Liver (tissue), 3 donors: Measurements from ENCODE around the gene KIRREL3.

Source experiments
- FOXA1 ChIP-seq: IDR thresholded peaks from 2 replicates; pipeline ENCODE4 v1.6.1; 2016; ENCODE audit warnings: antibody characterized with exemption
- GABPA ChIP-seq, 2 donors: IDR thresholded peaks in 1 of 2; conservative IDR thresholded peaks in 1 of 2; 2 replicates each; pipeline ENCODE4 v1.6.1; 2016; ENCODE audit warnings: antibody characterized with exemption in 2 of 2, mild to moderate bottlenecking in 1 of 2, moderate library complexity in 1 of 2
- HNF4A ChIP-seq, 2 donors: conservative IDR thresholded peaks; 2 replicates each; pipeline ENCODE4 v1.6.1; 2016; ENCODE audit warnings: antibody characterized with exemption in 2 of 2, mild to moderate bottlenecking in 2 of 2
- HNF4G ChIP-seq: IDR thresholded peaks from 2 replicates; pipeline ENCODE4 v1.6.1; 2016; ENCODE audit warnings: antibody characterized with exemption
- RAD21 ChIP-seq, 2 donors: IDR thresholded peaks; 2 replicates each; pipeline ENCODE4 v1.6.1; 2016; ENCODE audit warnings: antibody characterized with exemption in 2 of 2, mild to moderate bottlenecking in 2 of 2
- RXRA ChIP-seq, 2 donors: IDR thresholded peaks; 2 replicates each; pipeline ENCODE4 v1.6.1; 2017 to 2018; ENCODE audit warnings: antibody characterized with exemption in 2 of 2, mild to moderate bottlenecking in 1 of 2
- SP1 ChIP-seq: IDR thresholded peaks from 2 replicates; pipeline ENCODE4 v1.6.1; 2018; ENCODE audit warnings: antibody characterized with exemption, mild to moderate bottlenecking
- TAF1 ChIP-seq: conservative IDR thresholded peaks from 2 replicates; pipeline ENCODE4 v1.6.1; 2016; ENCODE audit warnings: antibody characterized with exemption, mild to moderate bottlenecking
- TF ChIP-seq, protein P1 (sequence below): fragments of 150-350 bp; IDR thresholded peaks from 2 replicates; pipeline ENCODE4 v1.5.1; 2017; ENCODE audit warnings: improper control_type of control experiment, low read depth, low read length; ENCODE audit not compliant: missing input control
- TF ChIP-seq, protein P2 (sequence below): IDR thresholded peaks from 2 replicates; pipeline ENCODE4 v1.6.1; 2016; ENCODE audit warnings: antibody characterized with exemption, mild to moderate bottlenecking
- TF ChIP-seq, protein P3 (sequence below): IDR thresholded peaks from 2 replicates; pipeline ENCODE4 v1.6.1; 2016; ENCODE audit warnings: antibody characterized with exemption
- donor health status: healthy.
- donor health status: healthy.

DNA sequence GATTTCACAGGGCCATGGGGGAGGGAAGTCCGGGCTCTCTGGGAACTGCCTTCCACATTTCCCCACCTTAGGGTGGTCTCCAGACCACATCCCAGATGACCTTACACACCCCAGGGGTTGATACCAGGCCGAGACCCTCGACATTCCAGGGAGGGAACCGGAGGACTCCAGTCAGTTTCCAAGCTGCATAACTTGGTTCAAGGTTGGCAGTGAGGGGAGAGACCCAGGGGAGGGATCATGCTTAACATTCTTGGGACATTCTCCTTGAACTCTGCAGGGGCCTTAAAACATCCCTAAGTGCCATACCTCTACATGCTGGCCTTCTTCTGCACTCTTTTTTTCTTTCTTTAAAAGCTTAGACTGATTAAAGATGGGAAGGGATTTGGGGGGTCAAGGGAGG lies 394.1 kb downstream of the KIRREL3 start:
- TF ChIP-seq HNF4A (conservative IDR thresholded peaks at IDR 0.05) (no peak), RAD21 (IDR thresholded peaks at IDR 0.05) (no peak), FOXA1 (no peak), RXRA (IDR thresholded peaks at IDR 0.05) (no peak), GABPA (IDR thresholded peaks at IDR 0.05 in 1 of 2, conservative IDR thresholded peaks at IDR 0.05 in 1 of 2) (no peak), TAF1 (no peak), SP1 (no peak), HNF4G (no peak)
- TF ChIP-seq, protein P1, sequence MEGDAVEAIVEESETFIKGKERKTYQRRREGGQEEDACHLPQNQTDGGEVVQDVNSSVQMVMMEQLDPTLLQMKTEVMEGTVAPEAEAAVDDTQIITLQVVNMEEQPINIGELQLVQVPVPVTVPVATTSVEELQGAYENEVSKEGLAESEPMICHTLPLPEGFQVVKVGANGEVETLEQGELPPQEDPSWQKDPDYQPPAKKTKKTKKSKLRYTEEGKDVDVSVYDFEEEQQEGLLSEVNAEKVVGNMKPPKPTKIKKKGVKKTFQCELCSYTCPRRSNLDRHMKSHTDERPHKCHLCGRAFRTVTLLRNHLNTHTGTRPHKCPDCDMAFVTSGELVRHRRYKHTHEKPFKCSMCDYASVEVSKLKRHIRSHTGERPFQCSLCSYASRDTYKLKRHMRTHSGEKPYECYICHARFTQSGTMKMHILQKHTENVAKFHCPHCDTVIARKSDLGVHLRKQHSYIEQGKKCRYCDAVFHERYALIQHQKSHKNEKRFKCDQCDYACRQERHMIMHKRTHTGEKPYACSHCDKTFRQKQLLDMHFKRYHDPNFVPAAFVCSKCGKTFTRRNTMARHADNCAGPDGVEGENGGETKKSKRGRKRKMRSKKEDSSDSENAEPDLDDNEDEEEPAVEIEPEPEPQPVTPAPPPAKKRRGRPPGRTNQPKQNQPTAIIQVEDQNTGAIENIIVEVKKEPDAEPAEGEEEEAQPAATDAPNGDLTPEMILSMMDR: no peak
- TF ChIP-seq, protein P2, sequence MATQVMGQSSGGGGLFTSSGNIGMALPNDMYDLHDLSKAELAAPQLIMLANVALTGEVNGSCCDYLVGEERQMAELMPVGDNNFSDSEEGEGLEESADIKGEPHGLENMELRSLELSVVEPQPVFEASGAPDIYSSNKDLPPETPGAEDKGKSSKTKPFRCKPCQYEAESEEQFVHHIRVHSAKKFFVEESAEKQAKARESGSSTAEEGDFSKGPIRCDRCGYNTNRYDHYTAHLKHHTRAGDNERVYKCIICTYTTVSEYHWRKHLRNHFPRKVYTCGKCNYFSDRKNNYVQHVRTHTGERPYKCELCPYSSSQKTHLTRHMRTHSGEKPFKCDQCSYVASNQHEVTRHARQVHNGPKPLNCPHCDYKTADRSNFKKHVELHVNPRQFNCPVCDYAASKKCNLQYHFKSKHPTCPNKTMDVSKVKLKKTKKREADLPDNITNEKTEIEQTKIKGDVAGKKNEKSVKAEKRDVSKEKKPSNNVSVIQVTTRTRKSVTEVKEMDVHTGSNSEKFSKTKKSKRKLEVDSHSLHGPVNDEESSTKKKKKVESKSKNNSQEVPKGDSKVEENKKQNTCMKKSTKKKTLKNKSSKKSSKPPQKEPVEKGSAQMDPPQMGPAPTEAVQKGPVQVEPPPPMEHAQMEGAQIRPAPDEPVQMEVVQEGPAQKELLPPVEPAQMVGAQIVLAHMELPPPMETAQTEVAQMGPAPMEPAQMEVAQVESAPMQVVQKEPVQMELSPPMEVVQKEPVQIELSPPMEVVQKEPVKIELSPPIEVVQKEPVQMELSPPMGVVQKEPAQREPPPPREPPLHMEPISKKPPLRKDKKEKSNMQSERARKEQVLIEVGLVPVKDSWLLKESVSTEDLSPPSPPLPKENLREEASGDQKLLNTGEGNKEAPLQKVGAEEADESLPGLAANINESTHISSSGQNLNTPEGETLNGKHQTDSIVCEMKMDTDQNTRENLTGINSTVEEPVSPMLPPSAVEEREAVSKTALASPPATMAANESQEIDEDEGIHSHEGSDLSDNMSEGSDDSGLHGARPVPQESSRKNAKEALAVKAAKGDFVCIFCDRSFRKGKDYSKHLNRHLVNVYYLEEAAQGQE: no peak
- TF ChIP-seq, protein P3, sequence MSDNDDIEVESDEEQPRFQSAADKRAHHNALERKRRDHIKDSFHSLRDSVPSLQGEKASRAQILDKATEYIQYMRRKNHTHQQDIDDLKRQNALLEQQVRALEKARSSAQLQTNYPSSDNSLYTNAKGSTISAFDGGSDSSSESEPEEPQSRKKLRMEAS: no peak
